Cardiac muscle cell (in vitro differentiated cells and primary cell): ENCODE measurements around the gene PMPCA. TPM values are rescaled to one million over a fixed set of nuclear protein-coding genes. Genes with fewer than 3 reads are reported as not detected.

ENCODE experiments used
- DNase-seq, 2 donors: peaks; one replicate each; pipeline versions ENCODE4 v3.0.0 to v3.0.0-alpha.2; 2010 to 2017; ENCODE audit warnings: low read depth in 1 of 2, low spot score in 1 of 2
- H3K27ac ChIP-seq: fragments of 200-600 bp; sonication (generic); 2 replicates; pipeline ENCODE4 v1.5.1; 2016
- H3K27me3 ChIP-seq: fragments of 200-600 bp; sonication (generic); 2 replicates; pipeline ENCODE4 v1.6.0; 2016; ENCODE audit warnings: control low read depth
- H3K36me3 ChIP-seq: fragments of 200-600 bp; sonication (generic); 2 replicates; pipeline ENCODE4 v1.5.1; 2016; ENCODE audit warnings: control low read depth
- H3K4me1 ChIP-seq: fragments of 200-600 bp; sonication (generic); 2 replicates; pipeline ENCODE4 v1.8.1; 2017; ENCODE audit warnings: low read depth, mild to moderate bottlenecking, mixed run types
- H3K4me3 ChIP-seq: fragments of 200-600 bp; sonication (generic); 2 replicates; pipeline ENCODE4 v1.5.1; 2016; ENCODE audit warnings: mild to moderate bottlenecking
- H3K9me3 ChIP-seq: fragments of 200-600 bp; sonication (generic); 2 replicates; pipeline ENCODE4 v1.5.1; 2017; ENCODE audit warnings: low read depth, mild to moderate bottlenecking, control low read depth
- polyA plus RNA-seq: library from polyadenylated mRNA; unstranded; fragments of >200 nt; fragmentation: Nextera tagmentation; extraction: Ambion mirVana; gene quantifications from 2 replicates; pipeline ENCODE4 v1.2.1, GENCODE V29; 2016
- total RNA-seq: library from RNA; depleted of rRNA; stranded (reverse); fragments of >200 nt; gene quantifications from 2 replicates; pipeline ENCODE4 v1.2.3, GENCODE V29; 2016
- TF ChIP-seq, protein P1 (sequence below): IDR thresholded peaks from 2 replicates; pipeline ENCODE4 v1.5.1; 2012; ENCODE audit warnings: low read depth, mild to moderate bottlenecking, low read length

The PMPCA gene
- total and polyA plus RNA-seq, 2 experiments from 2014 or later, result 74.5 to 128 TPM

DNA sequence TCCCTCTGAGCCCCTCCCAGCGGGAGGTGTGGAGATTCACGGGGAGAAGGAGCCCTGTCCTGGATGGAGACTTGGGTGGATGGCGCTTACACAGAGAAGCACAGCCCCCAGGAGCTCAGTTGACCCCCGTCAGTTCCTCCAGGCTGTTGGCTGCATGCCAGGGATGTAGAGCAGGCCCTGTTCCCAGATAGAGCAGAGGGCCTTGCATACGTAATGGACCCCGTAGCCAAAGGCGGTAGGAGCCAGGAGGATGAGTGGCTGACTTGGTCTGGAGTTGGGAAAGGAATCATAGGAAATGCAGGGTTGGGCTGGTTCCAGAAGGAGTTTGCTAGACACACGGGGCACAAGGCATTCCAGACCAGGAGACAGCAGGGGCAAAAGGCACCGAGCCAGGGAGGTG lies 2.5 kb downstream of the PMPCA start:
- H3K4me3 ChIP-seq, result no peak overlapping the region
- no peaks in the 10 kb centered on the region for H3K27me3 ChIP-seq
- H3K27ac ChIP-seq, result no peak overlapping the region
- peak in 1 of 2 donors; percentile 49 for DNase-seq
- peaks cover 12% of the 10 kb centered on the region for H3K4me1 ChIP-seq
- TF ChIP-seq, protein P1, sequence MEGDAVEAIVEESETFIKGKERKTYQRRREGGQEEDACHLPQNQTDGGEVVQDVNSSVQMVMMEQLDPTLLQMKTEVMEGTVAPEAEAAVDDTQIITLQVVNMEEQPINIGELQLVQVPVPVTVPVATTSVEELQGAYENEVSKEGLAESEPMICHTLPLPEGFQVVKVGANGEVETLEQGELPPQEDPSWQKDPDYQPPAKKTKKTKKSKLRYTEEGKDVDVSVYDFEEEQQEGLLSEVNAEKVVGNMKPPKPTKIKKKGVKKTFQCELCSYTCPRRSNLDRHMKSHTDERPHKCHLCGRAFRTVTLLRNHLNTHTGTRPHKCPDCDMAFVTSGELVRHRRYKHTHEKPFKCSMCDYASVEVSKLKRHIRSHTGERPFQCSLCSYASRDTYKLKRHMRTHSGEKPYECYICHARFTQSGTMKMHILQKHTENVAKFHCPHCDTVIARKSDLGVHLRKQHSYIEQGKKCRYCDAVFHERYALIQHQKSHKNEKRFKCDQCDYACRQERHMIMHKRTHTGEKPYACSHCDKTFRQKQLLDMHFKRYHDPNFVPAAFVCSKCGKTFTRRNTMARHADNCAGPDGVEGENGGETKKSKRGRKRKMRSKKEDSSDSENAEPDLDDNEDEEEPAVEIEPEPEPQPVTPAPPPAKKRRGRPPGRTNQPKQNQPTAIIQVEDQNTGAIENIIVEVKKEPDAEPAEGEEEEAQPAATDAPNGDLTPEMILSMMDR, result no peak
- peaks cover 35% of the 10 kb centered on the region for H3K36me3 ChIP-seq
- H3K9me3 ChIP-seq, result no peaks in the 10 kb centered on the region

DNA sequence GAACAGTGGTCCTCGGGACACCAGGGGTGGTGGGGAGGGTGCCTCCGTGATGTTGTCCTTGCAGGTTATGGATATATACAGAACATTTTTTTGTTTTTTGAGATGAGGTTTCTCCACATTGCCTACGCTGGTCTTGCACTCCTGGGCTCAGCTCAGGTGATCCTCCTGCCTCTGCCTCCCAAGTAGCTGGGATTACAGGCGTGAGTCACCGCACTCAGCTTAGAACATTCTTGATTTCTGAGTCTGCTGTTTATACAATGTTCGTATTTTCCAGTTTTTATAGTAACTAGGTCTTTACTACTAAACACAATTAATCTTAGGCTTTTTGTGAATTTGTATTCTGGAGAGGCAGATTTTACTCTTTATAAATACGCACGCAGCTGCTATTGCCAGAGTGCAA lies 6.0 kb downstream of the PMPCA start:
- H3K9me3 ChIP-seq, result no peaks in the 10 kb centered on the region
- H3K27ac ChIP-seq, result no peak overlapping the region
- H3K36me3 ChIP-seq, result peaks cover 54% of the 10 kb centered on the region
- peaks cover 6% of the 10 kb centered on the region for H3K4me1 ChIP-seq
- H3K4me3 ChIP-seq, result no peak overlapping the region
- TF ChIP-seq, protein P1, result no peak
- H3K27me3 ChIP-seq, result no peaks in the 10 kb centered on the region
- DNase-seq, result no peak

DNA sequence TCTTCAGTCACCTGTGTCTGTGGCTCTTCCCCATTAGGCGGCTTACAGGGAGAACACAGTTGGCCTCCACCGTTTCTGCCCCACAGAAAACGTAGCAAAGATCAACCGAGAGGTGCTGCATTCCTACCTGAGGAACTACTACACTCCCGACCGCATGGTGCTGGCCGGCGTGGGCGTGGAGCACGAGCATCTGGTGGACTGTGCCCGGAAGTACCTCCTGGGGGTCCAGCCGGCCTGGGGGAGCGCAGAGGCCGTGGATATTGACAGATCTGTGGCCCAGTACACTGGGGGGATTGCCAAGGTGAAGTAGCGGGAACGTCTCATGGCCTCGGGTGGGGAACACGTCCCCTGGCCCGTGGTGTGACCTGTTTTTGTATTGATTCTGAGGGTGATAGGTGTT lies 6.5 kb downstream of the PMPCA start:
- no peaks in the 10 kb centered on the region for H3K9me3 ChIP-seq
- H3K36me3 ChIP-seq, result peaks cover 57% of the 10 kb centered on the region
- no peak overlapping the region for H3K27ac ChIP-seq
- peaks cover under 1% of the 10 kb centered on the region for H3K4me1 ChIP-seq
- TF ChIP-seq, protein P1, result no peak
- no peaks in the 10 kb centered on the region for H3K27me3 ChIP-seq
- no peak for DNase-seq
- H3K4me3 ChIP-seq, result no peak overlapping the region

DNA sequence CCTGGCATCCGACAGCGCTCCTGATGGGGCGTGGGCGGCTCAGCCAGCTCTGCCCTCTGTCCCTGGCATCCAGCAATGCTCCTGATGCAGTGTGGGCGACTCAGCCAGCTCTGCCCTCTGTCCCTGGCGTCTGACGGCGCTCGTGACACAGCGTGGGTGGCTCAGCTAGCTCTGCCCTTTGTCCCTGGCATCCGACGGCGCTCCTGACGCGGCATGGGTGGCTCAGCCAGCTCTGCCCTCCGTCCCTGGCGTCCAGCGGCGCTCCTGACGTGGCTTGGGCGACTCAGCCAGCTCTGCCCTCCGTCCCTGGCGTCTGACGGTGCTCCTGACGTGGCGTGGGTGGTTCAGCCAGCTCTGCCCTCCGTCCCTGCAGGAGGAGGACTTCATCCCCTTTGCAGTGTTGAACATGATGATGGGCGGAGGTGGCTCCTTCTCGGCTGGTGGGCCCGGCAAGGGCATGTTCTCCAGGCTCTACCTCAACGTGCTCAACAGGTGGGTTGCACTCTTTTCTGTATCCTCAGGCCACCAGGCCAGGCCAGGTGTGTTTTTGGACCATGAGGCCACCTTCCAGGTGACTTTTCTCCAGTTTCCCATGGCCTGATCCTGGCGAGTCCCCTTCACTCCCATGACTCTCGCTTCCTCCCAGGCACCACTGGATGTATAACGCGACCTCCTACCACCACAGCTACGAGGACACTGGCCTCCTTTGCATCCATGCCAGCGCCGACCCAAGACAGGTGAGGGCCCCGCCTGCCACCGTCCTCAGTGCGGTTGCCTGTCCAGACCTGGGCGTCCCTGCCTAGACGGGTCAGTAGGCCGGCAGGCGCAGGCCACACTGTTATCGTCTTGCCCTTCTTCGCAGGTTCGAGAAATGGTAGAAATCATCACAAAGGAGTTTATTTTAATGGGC lies 8.0 kb downstream of the PMPCA start:
- Histone ChIP-seq H3K4me1 (no peaks in the 10 kb centered on the region), H3K27me3 (no peaks in the 10 kb centered on the region), H3K27ac (no peak overlapping the region), H3K36me3 (peaks cover 58% of the 10 kb centered on the region), H3K4me3 (no peak overlapping the region), H3K9me3 (no peaks in the 10 kb centered on the region)
- DNase-seq, result no peak
- TF ChIP-seq, protein P1, result no peak

DNA sequence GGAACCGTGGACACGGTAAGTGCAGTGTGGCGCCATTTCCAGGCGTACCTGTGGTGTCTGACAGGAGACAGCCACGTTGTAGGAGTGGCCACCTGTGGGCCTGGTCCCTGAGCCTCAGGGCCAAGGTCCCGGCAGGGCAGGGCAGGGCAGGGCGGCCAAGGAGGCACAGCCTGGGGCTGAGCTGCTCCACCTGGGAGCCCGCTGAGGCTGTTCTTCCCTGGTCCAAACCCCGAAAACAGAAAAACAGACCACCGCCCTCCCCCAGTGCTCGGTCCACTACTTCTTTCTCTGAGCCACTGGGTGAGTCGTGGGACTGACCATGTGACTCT lies 8.6 kb downstream of the PMPCA start:
- Histone ChIP-seq H3K4me1 (no peaks in the 10 kb centered on the region), H3K27ac (no peak overlapping the region), H3K36me3 (peaks cover 51% of the 10 kb centered on the region), H3K9me3 (no peaks in the 10 kb centered on the region), H3K27me3 (no peaks in the 10 kb centered on the region), H3K4me3 (no peak overlapping the region)
- no peak for DNase-seq
- TF ChIP-seq, protein P1, result no peak
